GM18519 (cell line): Measurements from ENCODE around the gene KRTAP5-6.
"Not testable (repeated sequence)": the region's sequence is repeated elsewhere in the genome, so short reads cannot be mapped to it uniquely, and the experiment has no call there.

Experiments used
- ATAC-seq: cut with Tn5 transposase; IDR thresholded peaks from one replicate; pipeline ENCODE4 v1.9.1; 2021; ENCODE audit warnings: mild to moderate bottlenecking, moderate library complexity; ENCODE audit not compliant: unreplicated experiment, low FRiP score

The KRTAP5-6 gene

GRCh38 chr11:1661454-1662269 is 35.3 kb upstream of the KRTAP5-6 start:
- not testable (repeated sequence) for ATAC-seq

- not testable (repeated sequence) for ATAC-seq
Measured at GRCh38 chr11:1662699-1663283, 34.2 kb upstream of the KRTAP5-6 start.

DNA sequence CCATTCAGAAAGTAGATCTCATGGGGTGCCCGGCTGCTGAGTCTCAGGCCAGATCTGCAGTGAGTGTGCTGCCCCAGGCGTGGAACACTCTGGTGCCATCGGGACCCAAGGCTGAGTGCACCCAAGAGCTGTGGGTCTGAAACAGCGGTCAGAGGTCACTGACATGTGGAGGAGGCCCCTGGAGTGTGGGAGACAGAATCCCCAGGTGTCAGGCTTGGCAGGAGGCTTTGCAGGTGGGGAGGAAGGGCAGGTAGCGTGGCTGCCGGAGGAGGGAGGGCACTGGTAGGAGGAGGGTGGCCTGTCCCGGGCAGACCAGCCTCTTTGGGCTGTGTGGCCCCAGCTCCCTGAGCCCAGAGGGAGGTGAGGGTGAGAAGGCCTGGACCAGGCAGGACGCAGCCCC is 31.7 kb upstream of the KRTAP5-6 start:
- ATAC-seq, result no peak

GRCh38 chr11:1667121-1667850 is 29.7 kb upstream of the KRTAP5-6 start:
- no peak for ATAC-seq

DNA sequence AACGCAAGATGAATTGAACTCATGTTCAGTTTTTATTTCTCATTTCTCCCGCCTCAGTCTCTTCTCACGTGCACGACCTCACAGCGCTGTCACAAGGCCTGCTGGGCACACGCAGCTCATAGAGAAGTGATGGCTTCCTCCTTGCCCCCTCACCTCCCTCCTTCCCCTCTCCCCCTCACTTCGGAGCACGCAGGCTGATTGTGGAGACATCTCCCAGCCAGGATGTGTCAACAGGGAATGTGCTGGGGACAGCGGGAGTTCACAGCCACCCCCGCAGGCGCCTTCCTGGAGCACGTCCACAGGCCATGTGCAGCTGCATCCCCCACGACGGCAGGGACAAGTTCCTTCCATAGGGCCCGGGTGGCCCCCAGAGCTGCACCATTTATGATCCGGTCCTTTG is 29.1 kb upstream of the KRTAP5-6 start:
- no peak for ATAC-seq

- no peak for ATAC-seq
Measured at GRCh38 chr11:1668911-1669473, 28.0 kb upstream of the KRTAP5-6 start.

DNA sequence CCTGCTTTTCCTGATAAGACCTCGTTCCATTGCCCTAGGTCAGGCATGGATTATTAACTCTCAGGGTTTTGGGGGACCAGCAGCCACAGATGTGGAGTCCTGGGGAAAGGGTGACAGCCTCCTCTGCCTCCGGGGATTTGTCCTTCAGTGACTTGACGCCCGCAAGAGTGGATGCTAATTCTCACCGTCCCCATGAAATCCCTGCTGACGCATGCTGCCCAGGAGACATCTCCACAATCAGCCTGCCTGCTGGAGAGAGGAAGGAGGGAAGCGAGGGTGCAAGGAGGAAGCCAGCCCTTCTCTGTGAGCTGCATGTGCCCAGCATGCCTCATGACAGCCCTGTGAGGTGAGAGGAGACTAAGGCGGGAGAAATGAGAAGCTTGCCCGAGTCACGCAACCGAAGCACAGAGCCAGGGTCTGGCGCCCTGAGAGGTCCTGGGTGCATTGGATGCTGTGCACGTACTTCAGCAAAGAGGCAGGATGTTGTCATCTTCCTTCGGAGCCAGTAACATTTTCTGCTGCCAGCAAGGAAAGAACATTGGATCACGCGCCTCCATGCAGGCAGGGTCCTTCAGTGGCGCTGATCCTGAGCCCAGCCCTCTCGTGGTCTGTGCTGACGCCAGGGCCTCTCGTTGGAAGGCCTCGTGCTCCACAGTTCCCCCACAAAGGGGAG is 27.3 kb upstream of the KRTAP5-6 start:
- ATAC-seq, result no peak

DNA sequence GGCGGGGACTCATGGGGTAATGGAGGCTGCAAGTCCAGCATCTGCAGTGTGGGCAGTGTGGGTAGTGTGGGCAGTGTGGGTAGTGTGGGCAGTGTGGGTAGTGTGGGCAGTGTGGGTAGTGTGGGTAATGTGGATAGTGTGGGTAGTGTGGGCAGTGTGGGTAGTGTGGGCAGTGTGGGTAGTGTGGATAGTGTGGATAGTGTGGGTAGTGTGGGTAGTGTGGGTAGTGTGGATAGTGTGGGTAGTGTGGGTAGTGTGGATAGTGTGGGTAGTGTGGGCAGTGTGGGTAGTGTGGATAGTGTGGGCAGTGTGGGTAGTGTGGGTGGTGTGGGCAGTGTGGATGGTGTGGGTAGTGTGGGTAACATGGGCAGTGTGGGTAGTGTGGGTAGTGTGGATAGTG is 26.5 kb upstream of the KRTAP5-6 start:
- ATAC-seq, result not testable (repeated sequence)

DNA sequence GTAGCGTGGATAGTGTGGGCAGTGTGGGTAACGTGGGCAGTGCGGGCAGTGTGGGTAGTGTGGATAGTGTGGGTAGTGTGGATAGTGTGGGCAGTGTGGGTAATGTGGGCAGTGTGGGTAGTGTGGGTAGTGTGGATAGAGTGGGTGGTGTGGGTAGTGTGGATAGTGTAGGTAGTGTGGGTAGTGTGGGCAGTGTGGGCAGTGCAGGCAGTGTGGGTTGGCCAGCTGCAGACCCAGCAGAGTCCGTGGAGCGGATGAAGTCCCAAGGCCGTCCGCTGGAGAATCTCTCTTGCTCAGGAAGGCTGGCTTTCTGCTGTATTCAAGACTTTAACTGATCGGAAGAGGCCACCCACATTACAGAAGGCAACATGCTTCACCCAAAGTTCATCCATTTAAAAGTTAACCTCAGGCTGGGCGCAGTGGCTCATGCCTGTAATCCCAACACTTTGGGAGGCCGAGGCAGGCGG is 26.1 kb upstream of the KRTAP5-6 start:
- no peak for ATAC-seq

- no peak for ATAC-seq
Measured at GRCh38 chr11:1671658-1672057, 25.3 kb upstream of the KRTAP5-6 start.

GRCh38 chr11:1672613-1673350 is 24.2 kb upstream of the KRTAP5-6 start:
- no peak for ATAC-seq

DNA sequence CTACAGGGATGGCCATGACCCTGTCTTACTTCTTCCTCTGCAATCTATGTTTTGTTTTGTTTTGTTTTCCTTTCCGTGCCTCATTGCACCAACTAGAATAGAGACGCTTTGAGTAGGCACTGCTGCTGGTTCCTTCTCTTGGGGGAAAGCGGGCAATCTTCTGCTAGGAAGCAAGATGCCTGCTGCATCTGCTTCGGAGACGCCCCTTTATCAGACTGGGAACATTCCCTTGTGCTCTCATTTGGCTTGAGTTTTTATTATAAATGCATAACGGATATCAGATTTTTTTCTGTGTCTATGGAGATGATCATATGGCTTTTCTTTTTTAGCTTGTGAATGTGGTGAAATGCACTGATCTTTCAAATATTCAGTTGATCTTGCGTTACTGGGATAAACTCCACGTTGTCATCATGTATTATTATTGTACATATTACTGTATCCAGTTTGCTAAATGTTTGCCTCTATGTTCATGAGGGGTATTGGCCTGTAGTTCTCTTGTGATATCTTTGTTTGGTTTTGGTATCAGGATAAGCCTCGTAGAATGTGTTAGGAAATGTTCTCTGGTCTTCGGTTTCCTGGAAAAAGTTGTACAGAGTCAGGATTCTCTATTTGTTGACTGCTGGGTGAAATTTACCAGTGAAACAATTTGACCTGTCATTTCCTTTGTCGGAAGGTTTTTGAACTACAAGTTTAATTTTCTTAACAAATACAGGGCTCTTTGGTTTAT is 23.4 kb upstream of the KRTAP5-6 start:
- no peak for ATAC-seq

GRCh38 chr11:1674173-1675131 is 22.5 kb upstream of the KRTAP5-6 start:
- ATAC-seq, result no peak

GRCh38 chr11:1675536-1676228 is 21.3 kb upstream of the KRTAP5-6 start:
- ATAC-seq, result no peak

DNA sequence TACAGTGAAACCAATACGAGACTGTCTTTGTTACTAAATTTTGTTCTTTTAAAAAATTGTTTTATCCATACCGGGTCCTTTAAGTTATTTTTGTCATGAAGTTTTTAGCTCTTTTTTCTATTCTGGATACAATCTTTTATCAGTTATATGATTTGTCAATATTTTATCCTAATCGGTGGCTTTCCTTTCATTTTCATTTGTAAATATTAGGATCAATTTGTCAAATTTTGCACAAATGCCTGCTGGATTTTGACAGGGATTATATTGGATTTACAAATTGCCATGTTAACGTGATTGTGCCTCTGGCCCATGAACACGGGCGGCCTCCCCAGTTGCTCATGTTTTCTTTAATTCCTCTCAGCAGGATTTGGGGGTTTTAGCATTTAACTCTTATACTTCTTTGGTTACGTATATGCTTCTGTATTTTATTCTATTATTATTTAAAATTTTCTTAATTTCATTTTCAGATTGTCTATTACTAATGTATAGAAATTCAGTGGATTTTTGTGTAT is 20.7 kb upstream of the KRTAP5-6 start:
- no peak for ATAC-seq

DNA sequence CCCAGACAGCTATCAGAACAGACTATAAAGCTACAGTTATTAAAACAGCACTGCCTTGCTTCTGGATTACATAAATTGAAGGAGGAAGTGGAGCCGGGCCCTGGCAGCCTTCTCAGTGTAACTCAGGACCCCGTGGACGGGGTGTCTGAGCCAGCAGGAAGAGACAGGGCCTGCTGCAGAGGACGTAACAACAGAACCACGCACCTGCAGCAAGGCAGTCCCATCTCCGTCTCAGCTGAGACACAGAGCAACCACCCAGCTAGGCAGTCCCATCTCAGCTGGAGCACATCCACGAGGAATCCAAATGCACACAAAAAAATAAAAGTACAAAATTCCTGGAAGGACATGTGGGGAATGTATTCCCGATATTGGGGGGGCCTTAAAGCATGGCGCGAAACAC is 17.1 kb upstream of the KRTAP5-6 start:
- no peak for ATAC-seq

- no peak for ATAC-seq
Measured at GRCh38 chr11:1682225-1682905, 14.6 kb upstream of the KRTAP5-6 start.
